COLO668 (cell line): ENCODE results near the gene XIRP2.
"Not testable (repeated sequence)": the region's sequence is repeated elsewhere in the genome, so short reads cannot be mapped to it uniquely, and the experiment has no call there.

Source experiments
- DNase-seq: peaks from one replicate; lab custom pipeline; 2025; ENCODE audit not compliant: unreplicated experiment; lab: John Stamatoyannopoulos, UW

XIRP2 gene

GRCh38 chr2:166934817-166935216 is 46.5 kb downstream of the XIRP2 start:
- DNase-seq: no peak

GRCh38 chr2:166942377-166942776 is 54.1 kb downstream of the XIRP2 start:
- no peak for DNase-seq

- DNase-seq: no peak
These were observed 56.6 kb downstream of the XIRP2 start for GRCh38 chr2:166944909-166945308.

- no peak for DNase-seq
These were observed 69.4 kb downstream of the XIRP2 start for GRCh38 chr2:166957686-166958085.

- no peak for DNase-seq
These were observed 70.8 kb downstream of the XIRP2 start for GRCh38 chr2:166958986-166959481.

- DNase-seq: no peak
These were observed 71.3 kb downstream of the XIRP2 start for GRCh38 chr2:166959556-166959955.

- DNase-seq: no peak
These were observed 72.5 kb downstream of the XIRP2 start for GRCh38 chr2:166960702-166961270.

- DNase-seq: no peak
These were observed 73.7 kb downstream of the XIRP2 start for GRCh38 chr2:166961933-166962332.

- no peak for DNase-seq
These were observed 81.2 kb downstream of the XIRP2 start for GRCh38 chr2:166969486-166969885.

- no peak for DNase-seq
These were observed 83.7 kb downstream of the XIRP2 start for GRCh38 chr2:166972002-166972401.

- DNase-seq: no peak
These were observed 84.1 kb downstream of the XIRP2 start for GRCh38 chr2:166972418-166972817.

GRCh38 chr2:166984188-166984587 is 95.9 kb downstream of the XIRP2 start:
- DNase-seq: no peak

- no peak for DNase-seq
These were observed 96.5 kb downstream of the XIRP2 start for GRCh38 chr2:166984797-166985196.

GRCh38 chr2:166994588-166995336 is 106.5 kb downstream of the XIRP2 start:
- no peak for DNase-seq

GRCh38 chr2:166996465-166996864 is 108.2 kb downstream of the XIRP2 start:
- no peak for DNase-seq

- no peak for DNase-seq
These were observed 112.9 kb downstream of the XIRP2 start for GRCh38 chr2:167001165-167001564.

GRCh38 chr2:167005096-167005495 is 116.8 kb downstream of the XIRP2 start:
- DNase-seq: no peak

GRCh38 chr2:167013227-167013626 is 124.9 kb downstream of the XIRP2 start:
- DNase-seq: no peak

GRCh38 chr2:167015806-167016205 is 127.5 kb downstream of the XIRP2 start:
- no peak for DNase-seq

GRCh38 chr2:167017021-167017420 is 128.7 kb downstream of the XIRP2 start:
- no peak for DNase-seq

GRCh38 chr2:167018590-167018989 is 130.3 kb downstream of the XIRP2 start:
- DNase-seq: no peak

- no peak for DNase-seq
These were observed 140.2 kb downstream of the XIRP2 start for GRCh38 chr2:167028503-167028902.

GRCh38 chr2:167034976-167035375 is 146.7 kb downstream of the XIRP2 start:
- DNase-seq: not testable (repeated sequence)
